HG03064 (cell line): ENCODE data around the gene ZBTB46.

Experiments
- ATAC-seq: cut with Tn5 transposase; IDR thresholded peaks from one replicate; pipeline ENCODE4 v1.9.1; 2021; ENCODE audit warnings: low read depth; ENCODE audit not compliant: unreplicated experiment

The ZBTB46 gene

GRCh38 chr20:63771046-63771707, 59.9 kb downstream of the ZBTB46 start:
- no peak for ATAC-seq

- no peak for ATAC-seq
Measured at GRCh38 chr20:63769891-63770474, 61.1 kb downstream of the ZBTB46 start.

- no peak for ATAC-seq
Measured at GRCh38 chr20:63768591-63769515, 62.2 kb downstream of the ZBTB46 start.

- no peak for ATAC-seq
Measured at GRCh38 chr20:63767886-63768285, 63.2 kb downstream of the ZBTB46 start.

GRCh38 chr20:63767456-63767855, 63.6 kb downstream of the ZBTB46 start:
- no peak for ATAC-seq

GRCh38 chr20:63766695-63767426, 64.2 kb downstream of the ZBTB46 start:
- ATAC-seq = no peak

- ATAC-seq = no peak
Measured at GRCh38 chr20:63765902-63766301, 65.2 kb downstream of the ZBTB46 start.

DNA sequence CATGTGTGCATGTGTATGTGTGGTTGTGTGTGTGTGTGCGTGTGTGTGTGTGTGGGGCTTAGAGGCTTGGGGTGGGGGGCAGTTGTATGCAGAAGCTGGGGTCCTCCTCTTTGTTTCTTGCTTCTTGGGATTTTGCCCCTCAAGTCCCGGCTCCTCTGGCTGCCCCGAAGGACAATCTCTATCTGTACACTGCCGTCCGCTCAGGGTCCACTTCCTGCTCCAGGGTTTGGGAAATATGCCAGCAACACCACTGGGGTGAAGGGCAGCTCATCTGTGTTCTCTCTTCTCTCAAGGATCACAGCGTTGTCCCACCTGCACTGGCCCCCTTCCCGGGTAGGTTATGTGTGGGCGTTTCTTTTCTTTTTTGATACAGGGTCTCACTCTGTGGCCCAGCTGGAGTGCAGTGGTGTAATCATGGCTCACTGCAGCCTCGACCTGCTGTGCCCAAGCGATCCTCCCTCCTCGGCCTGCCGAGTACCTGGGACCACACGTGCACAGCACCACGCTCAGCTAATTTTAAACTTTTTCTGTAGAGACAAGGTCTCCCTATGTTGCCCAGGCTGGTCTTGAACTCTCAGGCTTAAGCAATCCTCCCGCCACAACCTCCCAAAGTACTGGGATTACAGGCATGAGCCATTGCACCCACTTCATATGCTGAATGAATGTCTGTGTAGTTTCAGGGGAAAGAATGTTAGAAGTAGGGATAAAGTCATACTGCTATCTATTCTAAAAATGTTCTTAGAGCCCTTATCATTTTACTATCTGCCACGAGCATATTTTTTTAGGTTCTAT, 65.8 kb downstream of the ZBTB46 start:
- ATAC-seq = no peak

DNA sequence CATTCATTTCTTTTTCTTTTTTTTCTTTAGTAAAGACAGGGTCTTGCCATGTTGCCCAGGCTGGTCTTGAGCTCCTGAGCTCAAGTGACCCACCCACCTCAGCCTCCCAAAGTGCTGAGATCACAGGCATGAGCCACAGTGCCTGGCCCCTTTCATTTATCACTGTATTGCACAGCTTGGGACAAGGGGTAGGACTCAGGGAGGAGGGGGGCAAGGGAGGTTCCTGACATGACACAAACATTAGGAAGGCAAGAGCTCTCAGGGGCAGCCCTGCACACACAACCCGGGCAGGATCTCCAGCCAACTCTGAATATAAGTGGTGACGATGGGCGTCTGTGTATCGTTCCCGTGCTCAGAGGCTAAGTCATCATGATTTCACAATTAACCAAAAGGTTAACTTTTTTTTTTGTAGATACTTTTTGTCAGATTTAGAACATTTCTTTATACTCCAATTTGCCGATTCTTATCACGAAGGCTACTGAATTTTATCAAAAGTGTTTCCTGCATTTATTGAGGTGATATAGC, 71.6 kb downstream of the ZBTB46 start:
- no peak for ATAC-seq

DNA sequence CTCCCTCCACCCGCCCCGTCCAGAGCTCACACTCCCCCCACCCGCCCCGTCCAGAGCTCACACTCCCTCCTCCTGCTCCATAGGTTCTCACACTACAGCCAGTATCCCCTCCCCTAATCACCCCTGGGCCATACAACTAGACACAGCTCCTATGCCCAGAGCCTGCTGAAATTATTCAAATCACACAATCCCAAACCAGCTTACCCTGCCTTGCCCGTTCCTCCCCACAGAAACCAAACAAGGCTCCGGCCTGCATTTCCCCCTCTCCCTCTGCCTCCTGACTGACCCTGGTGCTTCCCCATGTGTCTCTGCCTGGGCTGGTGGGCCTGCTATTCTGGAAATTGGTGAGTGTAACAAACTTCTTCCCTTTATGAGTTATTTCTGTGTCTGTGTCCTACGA, 72.9 kb downstream of the ZBTB46 start:
- no peak for ATAC-seq

GRCh38 chr20:63756648-63756991, 74.4 kb downstream of the ZBTB46 start:
- ATAC-seq = no peak

DNA sequence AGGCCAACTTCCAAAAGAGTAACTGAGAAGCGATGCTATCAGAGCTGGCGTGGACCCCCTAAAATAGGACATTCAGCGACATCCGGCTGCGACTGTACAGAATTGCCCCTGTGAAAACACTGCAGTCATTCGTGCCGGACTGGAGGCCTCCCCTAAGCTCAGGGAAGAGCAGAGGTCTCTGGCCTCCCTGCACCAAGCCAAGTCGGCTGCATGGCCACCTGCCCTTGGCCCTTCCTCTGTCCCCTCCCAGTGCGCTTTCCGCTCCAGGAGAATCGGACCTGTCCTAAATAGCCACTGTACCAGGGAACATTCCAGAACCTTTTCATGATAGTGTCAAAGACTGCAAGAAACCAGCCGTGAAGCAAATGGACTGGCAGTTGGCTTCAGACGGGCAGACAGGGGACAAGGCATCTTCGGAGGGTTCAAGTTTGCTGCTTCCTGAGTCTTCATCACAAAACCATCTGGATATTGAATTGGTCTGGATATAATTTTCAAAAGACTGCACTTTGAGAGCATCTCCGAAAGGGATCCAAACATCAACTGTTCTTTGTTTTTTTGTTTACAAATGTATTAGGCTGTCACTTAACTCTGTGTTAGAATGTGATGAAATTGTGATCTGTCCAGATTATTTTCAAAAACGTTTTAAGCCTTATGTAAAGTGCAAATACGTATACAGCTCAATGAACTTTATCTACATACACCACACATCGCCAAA, 75.0 kb downstream of the ZBTB46 start:
- ATAC-seq = no peak

DNA sequence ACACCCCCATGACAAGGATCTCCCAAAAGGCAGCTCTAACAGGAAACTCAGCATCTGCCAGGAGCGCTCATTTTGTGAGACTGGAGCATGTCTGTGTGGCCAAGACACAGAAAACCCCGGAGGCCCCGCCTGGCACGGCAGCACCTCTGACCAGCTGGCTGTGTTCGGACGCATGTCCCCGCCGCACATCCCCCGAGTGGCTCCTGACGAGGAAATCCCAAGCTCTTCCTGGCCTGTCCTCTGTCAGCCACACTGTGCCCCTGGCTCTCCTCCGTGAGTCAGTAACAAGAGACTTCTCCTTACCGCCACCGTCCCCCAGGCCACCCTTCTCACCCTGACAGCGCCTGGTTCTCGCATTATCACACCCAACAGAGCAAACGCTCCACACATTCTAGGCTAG, 77.1 kb downstream of the ZBTB46 start:
- no peak for ATAC-seq

DNA sequence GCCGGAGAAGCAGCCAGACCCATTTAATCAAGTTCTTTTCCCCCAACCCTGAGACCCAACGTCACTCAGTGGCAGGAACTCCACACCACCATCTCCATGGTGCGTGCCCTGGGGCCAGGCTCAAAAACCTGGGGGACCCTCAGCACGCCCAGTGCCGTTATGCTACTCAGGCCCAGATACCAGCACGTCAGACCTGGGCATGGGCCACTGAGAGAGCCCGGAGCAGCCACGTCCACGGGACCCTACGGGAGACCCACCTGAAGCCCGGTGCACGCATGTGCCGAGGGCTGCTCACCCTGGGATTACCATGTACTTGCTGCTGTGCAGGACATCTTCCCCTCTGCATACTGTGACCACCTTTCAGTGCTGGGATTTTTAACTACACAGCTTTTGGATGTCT, 77.7 kb downstream of the ZBTB46 start:
- ATAC-seq = no peak

GRCh38 chr20:63752411-63753101, 78.5 kb downstream of the ZBTB46 start:
- no peak for ATAC-seq

GRCh38 chr20:63751471-63752271, 79.4 kb downstream of the ZBTB46 start:
- ATAC-seq = no peak

DNA sequence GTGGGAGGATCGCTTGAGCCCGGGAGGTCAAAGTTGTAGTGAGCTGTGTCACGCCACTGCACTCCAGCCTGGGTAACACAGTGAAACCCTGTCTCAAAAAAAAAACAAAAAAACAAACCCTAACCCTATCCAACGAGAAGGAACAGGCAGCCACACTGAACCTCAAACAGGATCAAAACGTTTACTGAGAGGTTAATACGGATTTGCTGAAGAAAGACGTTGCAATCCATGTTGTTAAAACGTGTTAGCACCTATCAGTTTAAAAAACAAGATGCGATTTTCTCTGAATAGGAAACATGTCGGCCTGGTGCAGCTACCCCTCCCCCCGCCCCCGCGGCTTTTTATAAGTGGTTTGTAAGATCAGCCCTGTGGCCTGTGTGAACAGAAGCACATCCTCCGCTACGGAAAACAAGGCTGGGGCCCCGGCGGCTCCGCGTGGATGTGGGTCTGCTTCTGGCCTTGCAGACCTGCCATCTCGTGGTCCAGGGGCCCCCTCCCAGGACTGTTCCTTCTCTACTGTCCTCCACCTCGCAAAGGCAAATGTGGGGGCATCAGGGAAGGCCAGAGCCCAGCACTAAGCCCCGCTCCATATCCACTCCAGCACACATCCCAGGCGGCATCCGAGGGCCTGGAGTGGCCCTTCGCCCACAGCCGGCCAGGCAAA, 80.1 kb downstream of the ZBTB46 start:
- no peak for ATAC-seq
